HG02610 (cell line): ENCODE measurements around the gene ADAM15.

Experiments
- ATAC-seq: cut with Tn5 transposase; IDR thresholded peaks from one replicate; pipeline ENCODE4 v1.9.1; 2021; ENCODE audit warnings: mild to moderate bottlenecking, moderate library complexity; ENCODE audit not compliant: unreplicated experiment

The ADAM15 gene

DNA sequence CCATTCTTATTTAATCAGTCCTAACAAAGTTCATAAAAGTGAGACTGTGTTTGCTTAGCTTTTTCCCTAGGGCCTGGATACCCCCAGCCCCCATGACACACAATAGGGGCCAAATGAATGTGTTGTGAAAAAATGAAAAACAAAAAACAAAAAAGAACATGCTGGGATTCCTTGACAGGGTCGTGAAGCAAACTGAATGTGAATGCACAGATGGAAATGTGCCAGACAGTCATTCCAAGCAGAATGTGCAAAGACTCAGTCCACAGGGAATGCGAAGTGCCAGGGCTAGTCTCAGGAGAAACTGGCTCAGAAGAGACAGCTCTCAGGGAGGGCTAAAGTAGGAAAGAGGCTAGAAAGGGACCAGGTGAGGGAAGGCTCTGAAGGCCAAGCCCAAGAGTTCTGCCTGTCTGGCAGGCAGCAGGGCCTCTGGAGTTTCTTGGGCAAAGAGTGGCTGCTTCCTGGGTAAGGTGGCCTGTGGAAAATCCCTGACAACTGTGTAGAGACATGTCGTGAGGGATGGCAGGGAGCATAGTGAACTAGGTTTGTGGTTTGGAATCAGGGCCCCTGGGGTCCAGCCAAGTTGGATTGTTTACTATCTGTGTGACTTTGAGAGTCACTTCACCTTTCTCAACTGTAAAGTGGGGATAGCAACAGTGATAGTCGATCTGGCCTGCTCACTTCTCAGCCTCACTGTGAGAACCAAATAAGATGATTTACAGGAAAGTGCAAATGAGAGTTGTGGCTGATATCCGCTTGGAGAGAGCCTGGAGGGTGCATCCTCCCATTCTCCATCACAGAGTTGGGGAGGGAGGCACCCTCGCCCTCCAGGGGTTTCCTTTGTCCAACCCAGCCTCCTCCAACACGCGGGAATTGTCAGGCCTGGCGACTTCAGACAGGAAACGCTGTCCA, 1.2 kb upstream of the ADAM15 start:
- no peak for ATAC-seq

DNA sequence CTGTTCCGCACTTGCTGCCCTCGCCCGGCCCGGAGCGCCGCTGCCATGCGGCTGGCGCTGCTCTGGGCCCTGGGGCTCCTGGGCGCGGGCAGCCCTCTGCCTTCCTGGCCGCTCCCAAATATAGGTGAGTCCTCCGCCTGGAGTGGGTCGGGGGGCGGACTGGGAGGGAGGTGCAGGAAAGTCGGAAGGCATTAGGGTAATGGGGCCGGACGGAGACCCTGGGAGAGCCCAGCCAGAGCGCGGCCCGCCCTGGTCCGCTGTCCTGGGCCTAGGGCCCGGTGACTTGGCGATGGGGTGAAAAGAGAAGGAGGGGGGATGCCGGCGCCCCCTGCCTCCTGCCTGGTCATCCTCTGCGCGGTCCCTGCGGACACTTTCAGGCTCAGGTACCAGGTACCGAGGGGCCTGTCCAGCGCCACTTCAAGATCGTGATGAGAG, 243 bp downstream of the ADAM15 start:
- ATAC-seq: no peak

DNA sequence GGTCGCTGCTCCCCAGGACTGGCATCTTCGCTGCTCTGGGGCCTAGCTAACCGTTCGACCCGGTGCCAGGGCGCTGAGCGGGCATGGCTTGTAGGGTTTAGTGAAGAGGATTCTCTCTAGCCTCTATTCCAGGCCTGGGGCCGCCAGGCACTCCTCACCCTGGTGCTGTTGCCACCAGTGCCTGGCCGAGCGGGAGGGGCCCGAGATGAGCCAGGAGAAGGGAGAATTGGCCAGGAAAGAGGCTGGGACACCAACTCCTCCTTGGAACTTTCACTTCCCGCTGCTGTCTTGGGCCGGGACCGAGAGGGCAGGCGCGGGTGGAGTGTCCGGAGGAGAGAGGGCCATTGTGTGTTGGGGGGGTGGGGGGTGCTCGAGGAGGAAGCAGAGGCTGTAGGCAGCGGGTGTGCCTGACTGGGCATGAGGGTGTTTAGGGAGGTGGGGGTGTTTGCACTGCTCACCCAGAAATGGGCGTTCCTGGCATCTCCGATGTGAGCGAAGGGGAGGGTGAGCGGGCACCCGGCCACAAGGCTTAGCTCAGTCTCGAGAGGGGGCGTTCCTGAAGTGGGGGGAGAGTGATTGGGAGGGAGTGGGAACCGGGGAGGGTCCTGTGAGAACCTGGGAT, 772 bp downstream of the ADAM15 start:
- no peak for ATAC-seq

DNA sequence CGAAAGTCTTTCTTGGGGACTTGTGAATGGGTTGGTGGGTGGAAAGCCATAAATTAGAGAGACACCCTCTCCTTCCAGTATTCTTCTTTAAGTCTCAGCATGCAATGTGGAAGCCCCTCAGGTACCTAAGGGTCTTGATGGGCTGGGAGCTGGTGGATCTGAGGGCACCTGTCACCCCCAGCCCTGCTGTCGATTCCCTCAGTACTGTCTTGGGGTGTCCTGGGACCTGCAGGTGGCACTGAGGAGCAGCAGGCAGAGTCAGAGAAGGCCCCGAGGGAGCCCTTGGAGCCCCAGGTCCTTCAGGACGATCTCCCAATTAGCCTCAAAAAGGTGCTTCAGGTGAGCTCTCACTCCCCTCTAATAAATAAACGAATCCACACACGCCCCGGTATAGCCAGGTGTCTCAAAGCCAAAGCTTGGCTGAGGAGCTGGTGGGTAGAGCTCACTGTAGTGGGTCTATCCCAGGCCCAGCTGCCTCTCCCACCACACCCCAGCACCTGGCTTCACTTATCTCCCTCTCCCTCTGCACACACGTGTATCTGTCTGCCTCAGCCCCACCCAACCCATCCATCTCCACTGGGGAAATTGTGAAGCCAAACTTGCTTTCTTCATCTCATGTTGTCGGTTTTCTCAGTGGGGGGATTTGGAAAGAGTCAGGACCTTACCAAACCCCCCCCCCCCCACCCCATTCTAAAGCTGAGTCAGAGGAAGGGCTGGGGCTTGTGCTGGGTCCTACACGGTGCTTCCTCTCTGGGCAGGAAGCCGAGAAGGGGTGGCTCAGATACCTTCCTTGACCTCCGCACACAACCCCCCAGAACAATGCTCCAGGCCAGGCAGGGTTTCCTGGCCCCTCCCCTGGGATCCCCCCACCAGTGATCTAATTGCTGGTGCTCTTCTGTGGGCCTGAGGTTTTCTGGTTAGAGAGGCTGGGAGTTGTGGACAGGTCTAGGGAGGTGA, 1.6 kb downstream of the ADAM15 start:
- no peak for ATAC-seq

DNA sequence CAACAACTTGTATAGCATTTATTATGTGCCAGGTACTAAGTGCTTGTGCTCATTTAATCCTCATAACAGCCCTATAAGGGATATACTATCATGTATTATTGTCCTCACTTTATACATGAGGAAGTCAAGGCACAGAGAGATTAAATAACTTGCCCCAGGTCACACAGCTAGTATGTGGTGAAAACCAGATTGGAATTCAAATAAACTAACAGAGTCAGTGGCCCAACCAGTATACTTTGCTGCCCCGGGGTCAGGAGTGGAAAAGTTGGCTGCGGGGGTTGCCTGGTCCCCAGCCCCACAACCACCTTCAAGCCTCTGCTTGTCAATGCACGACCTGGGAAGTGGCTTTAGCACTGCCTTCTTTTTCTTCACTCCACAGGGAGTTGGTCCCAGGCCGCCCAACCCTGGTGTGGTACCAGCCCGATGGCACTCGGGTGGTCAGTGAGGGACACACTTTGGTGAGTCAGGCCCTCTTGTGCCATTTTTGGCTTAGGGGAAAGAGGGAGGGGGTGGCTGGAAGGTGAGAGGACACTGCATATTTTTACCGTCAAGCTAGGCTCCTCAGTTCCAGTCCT, 2.5 kb downstream of the ADAM15 start:
- ATAC-seq: no peak

DNA sequence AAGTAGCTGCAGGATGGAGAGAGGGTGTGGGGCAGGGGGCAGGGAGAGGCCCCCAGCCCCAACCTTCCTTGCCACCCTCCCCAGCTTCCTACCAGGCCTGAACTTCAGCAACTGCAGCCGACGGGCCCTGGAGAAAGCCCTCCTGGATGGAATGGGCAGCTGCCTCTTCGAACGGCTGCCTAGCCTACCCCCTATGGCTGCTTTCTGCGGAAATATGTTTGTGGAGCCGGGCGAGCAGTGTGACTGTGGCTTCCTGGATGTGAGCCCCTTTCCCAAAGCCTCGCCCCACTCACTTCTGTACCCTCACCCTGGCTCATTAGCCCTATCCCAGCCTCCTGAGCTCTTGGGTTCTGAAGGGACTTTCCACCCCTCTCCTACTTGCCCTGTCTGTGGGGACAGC, 6.0 kb downstream of the ADAM15 start:
- ATAC-seq: no peak

DNA sequence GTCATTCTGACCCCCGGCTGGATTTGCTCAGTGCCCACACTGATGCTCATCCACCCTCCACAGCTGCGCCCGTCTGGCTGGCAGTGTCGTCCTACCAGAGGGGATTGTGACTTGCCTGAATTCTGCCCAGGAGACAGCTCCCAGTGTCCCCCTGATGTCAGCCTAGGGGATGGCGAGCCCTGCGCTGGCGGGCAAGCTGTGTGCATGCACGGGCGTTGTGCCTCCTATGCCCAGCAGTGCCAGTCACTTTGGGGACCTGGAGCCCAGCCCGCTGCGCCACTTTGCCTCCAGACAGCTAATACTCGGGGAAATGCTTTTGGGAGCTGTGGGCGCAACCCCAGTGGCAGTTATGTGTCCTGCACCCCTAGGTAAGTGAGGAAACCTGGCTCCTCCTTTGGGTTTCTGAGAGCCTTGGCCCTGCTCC, 6.7 kb downstream of the ADAM15 start:
- no peak for ATAC-seq

DNA sequence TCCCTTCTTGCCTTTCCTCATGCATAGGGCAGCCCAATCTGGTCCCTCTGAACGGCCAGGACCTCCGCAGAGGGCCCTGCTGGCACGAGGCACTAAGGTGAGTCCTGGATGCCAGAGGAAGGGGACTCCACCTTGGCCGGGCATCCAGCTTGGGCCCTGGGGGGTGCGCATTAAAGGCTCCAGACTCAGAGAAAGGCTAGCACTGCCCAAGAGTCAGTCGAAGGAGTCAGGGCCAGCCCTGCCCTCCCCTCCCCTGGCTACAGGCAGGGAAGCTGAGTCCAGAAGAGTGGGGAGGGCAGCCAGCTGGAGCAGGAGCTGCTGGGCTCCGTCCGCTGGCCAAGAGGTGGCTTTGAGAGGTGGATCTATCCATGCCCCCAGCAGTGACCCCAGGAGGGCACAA, 9.6 kb downstream of the ADAM15 start:
- no peak for ATAC-seq

DNA sequence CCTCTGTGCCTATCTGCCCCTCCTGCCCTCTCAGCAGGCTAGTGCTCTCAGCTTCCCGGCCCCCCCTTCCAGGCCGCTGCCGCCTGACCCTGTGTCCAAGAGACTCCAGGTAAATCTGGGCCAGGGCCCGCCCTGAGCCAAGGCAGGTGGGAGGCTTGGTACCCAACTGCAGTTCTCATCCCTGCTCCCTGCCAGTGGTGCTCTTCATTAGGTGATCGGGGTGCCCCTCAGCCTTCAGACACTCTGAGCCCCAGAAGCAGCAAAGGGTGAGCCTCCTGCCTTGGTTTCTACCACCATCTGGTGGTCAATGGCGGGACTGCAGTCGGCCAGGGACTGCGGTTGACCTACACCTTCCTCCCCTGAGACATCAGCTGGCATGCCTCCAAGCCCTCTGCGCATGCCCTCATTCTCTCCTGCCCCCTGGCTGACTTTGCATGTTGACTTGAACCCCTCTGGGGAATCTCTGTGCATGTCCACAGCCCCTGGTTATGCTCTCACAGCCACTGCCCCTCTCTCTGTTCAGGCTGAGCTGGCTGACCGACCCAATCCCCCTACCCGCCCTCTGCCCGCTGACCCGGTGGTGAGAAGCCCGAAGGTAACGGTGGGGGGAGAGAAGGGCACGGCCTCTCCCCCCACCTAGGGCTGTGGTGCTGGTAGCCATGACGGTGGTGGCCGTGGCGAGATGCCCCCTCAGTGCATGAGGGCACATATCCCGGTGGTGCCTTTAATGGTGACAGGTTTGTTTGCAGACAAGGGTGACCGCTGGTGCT, 10.4 kb downstream of the ADAM15 start:
- peak; percentile 36 for ATAC-seq

DNA sequence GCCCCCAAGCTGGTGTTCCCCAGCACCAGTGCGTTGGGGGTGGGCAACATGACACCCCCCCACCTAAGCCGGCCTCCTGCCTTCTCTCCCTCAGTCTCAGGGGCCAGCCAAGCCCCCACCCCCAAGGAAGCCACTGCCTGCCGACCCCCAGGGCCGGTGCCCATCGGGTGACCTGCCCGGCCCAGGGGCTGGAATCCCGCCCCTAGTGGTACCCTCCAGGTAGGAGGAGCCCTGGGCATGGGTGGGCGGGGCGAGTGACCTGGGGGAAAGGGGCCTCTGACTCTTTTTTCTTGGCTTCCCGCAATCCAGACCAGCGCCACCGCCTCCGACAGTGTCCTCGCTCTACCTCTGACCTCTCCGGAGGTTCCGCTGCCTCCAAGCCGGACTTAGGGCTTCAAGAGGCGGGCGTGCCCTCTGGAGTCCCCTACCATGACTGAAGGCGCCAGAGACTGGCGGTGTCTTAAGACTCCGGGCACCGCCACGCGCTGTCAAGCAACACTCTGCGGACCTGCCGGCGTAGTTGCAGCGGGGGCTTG, 11.1 kb downstream of the ADAM15 start:
- ATAC-seq: no peak

DNA sequence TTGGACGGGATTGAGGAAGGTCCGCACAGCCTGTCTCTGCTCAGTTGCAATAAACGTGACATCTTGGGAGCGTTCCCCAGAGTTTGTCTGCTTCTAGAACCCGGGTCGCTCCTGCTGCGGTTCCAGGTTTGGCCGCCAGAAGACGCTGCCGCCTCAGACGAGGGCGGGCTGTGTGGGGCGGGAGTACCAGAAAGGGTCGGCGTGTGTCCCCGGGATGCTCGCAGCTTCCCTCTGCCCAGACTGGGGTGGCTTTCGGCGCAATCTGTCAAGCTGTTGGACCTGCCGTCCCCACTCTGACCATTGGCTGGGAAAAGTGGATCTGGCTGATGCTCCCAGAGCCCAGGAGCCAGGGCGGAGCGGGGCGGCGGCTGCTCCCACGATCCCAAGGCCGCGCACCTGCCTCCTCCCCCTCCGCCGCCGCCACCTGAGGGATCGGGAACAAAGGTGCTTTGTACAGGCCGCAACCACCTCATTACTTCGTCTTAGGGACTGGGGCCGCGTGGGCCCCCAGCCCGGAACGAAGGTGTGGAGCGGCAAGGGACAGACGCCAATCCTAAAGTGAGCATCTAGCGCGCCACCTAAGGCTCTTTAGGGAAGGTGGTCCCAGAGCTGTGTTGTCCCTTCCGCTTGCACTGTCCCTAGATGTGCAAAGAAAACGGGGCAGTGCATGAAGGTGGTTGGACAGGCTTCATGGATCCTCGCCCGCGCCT, 11.7 kb downstream of the ADAM15 start:
- no peak for ATAC-seq

DNA sequence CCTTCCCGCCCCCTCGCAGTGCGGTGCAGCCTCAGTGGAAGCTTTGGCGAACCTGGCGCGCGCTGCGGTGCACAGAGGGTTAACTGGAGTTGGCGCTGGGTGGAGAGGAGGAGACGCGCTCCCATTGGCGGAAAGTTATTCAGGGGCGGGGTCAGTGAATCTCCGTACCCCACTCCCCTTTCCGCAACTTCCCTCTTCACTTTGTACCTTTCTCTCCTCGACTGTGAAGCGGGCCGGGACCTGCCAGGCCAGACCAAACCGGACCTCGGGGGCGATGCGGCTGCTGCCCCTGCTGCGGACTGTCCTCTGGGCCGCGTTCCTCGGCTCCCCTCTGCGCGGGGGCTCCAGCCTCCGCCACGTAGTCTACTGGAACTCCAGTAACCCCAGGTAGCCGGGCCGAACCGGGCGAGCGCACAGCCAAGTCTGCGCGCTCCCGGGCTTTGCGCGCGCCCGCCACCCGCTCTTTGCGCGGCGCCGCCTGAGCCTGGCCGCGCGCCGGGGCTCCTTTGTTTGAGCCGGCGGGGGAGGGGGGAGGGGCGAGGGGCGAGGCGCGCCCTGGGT, 12.5 kb downstream of the ADAM15 start, which contains the start of gene EFNA4:
EFNA4 (plus strand) TSS at position 191 of the 561 bp plus-strand sequence; CDS start at position 275, 84 bp downstream.
- ATAC-seq: peak; percentile 64

DNA sequence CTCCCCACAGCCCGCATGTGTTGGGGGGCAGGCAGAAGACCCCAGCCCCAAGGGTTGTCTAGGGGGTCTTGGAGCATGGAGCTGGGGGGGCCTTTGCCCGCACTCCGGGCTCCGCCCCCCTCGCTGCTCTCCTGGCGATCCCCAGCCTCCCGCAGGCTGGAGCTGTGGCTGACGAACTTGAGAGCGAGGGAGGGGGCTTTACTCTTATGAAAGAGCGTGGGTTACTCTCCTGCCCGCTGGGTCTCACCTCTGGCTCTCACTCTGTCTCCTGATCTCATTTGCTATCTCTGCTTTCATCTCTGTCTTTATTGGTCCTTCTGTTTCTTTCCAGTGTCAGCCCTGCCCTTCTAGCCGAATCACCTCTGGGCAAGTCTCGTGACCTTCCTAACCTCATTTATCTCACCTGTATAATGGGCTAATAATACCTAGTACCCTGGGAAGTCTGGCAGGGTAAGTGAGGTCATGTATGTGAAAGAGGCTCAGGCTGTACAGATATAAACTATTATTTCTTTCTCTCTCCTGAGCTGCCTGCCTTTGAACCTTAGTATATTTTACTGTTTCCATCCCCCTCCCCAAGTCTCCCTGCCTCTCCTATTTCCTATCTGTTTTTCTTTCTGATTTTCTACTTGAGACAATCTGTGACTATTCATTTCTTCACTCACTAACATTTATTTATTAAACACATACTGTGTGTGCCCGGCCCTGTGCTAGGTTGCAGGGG, 13.2 kb downstream of the ADAM15 start:
- no peak for ATAC-seq

DNA sequence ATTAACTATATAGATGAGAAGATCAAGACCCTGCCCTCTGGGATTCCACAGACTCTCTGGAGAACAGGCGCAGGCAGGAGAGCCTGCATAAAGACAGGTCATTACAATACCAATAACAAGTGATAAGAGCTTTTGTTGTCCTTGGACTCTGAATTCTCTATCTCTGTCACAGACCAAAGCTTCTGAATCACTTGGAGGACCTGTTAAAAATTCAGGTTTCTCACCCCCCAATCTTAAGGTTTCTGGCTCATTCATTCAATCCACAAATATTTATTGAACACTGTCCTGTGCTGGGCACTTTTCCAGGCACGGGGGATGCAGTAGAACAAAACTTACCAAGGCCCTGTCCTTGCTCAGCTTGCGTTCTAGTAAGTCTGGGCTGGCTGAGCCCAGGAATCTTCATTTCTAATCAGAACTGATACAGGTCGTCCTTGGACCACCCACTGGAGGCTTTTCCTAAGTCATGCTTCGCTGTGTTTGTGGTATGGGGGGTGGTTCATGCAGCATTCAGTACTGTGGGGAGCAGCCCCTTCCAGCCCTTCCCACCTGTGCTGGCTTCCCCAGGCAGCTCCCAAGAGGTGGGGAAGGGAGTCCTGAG, 13.8 kb downstream of the ADAM15 start:
- no peak for ATAC-seq

DNA sequence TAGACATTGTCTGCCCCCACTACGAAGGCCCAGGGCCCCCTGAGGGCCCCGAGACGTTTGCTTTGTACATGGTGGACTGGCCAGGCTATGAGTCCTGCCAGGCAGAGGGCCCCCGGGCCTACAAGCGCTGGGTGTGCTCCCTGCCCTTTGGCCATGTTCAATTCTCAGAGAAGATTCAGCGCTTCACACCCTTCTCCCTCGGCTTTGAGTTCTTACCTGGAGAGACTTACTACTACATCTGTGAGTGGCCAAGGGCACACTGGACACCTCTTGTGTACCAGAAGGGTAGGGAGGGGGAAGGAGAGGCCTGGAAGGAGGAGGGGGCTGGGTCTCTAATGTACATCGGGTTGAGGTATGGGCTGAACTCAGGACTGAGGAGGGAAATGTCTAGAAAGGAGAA, 15.7 kb downstream of the ADAM15 start:
- ATAC-seq: no peak

DNA sequence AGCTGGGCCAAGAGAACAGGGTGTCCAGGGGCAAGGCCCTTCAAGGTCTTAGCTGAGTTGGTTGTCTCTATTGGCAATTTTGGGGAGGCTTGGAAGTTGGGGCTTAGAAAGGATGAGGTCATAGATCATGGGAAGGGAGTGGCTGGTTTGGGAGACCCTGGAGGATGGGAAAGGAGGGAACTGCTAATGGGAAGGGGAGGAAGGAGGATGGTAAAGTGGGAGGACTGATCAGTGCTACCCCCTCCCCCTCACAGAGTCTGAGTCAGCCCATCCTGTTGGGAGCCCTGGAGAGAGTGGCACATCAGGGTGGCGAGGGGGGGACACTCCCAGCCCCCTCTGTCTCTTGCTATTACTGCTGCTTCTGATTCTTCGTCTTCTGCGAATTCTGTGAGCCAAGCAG, 17.5 kb downstream of the ADAM15 start:
- ATAC-seq: no peak

DNA sequence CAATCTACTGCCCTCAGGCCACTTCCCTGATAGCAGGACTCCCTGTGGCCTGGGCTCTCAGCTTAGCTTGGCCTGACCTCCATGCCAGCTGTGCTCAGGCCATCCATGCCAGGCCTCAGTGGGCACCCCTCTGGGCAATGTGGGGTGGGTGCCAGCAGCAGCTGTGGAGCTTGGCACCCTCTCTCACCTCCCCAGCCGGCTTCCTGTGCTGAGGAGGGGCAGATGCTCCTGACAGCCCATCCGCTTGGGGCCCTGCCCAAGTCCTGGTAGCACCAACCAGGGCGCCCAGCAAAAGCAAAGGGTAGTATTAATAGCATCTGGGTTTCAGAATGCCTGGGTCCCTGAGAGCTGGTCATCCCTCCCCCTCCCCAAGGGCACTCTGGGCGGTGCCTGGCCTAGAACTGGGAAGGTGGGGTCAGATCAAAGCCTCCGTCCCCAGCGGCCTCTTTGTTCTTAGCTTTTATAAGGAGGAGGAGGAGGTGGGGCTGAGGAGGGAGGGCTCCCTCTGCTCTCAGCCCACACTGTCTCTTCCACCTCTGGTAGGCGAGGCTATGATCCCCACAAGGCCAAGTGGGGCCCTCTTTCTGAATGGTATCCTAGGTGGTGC, 18.5 kb downstream of the ADAM15 start:
- ATAC-seq: no peak
